ENCODE data around the gene CNPY3. TPM values are rescaled to one million over a fixed set of nuclear protein-coding genes. Genes with fewer than 3 reads are reported as not detected.

Gene CNPY3
- total and polyA plus RNA-seq, 10 of the 15 experiments (the other 5 are each of a cell fraction or from before 2014, with no cell fraction given) = 7.2 to 102 (median 73.6) TPM

DNA sequence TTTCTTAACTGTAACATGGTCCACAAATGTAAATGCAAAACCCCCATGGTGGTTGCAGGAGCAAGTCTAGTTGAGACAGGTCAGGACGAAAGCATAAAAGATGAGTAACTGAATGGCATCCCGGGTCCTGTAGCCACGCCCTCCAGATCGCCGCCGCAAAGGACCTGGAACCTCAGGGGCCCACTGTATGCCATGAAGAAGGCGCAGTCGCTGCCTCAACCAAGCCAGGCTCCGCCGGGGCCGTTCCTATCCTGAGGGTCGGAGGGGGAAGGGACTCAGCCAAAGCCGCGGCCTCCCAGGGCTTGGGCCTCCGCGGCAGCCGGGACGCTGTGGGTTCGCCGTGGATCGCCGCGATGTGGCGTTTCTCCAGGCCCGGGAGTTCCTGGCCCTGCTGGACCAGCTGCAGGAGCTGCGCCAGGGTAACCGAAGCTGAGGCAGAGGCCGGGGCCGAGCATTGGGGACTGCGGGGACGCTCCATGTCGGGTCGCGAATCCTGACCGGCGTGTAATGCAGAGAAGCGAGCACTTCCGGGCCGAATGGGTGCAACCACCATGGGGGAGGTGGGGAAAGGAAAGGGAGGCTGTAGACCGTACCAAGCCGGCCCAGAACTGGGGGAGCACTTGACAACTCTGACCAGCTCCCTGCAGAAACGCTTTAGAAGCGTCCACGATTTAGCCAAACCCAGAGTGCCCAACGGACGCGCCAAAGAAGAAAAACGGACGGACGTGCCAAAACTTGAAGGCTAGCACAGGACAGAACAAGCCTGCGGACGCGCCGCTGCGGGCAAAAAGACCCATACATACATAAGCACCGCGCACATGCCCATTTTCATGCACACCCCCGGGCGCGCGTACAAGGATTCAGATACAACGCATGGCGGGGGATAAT is 38.7 kb upstream of the CNPY3 start (continued):
- TF ChIP-seq ZNF687 (IDR thresholded peaks at IDR 0.05) (peak; percentile 66; the same call in 1 of the 2 replicates), HCFC1 (IDR thresholded peaks at IDR 0.05; ENCODE audit: low read length) (peak; percentile 49), HDGF (IDR thresholded peaks at IDR 0.05) (peak; percentile 94; the same call in 1 of the 2 replicates), ZBTB40 (IDR thresholded peaks at IDR 0.05; ENCODE audit: borderline replicate concordance) (peak; percentile 78; the same call in 1 of the 2 replicates), JUNB (IDR thresholded peaks at IDR 0.05) (no peak), STAT1 (conservative IDR thresholded peaks at IDR 0.05) (peak; percentile 88; the same call in 1 of the 2 replicates), KLF5 (IDR thresholded peaks at IDR 0.05; ENCODE audit: partially characterized antibody) (peak; percentile 97), POLR2AphosphoS5 (IDR thresholded peaks at IDR 0.05; ENCODE audit: low read length) (peak; percentile 97), ETV6 (conservative IDR thresholded peaks at IDR 0.05 in 1 of 2, IDR thresholded peaks at IDR 0.05 in 1 of 2; ENCODE audit: borderline replicate concordance in 1 of 2, low read depth in 1 of 2) (no peak), TCF7 (IDR thresholded peaks at IDR 0.05; ENCODE audit: borderline replicate concordance) (no peak; the same call in 1 of the 2 replicates), CBX3 (IDR thresholded peaks at IDR 0.05; ENCODE audit: borderline replicate concordance, low read depth) (no peak), ZZZ3 (IDR thresholded peaks at IDR 0.05; ENCODE audit: control insufficient read depth, insufficient read length, low read depth) (no peak), NFYB (IDR thresholded peaks at IDR 0.05; ENCODE audit: insufficient read depth, low read depth, low read length) (no peak), ZBED1 (IDR thresholded peaks at IDR 0.05; ENCODE audit: borderline replicate concordance) (no peak), ZNF207 (IDR thresholded peaks at IDR 0.05; ENCODE audit: borderline replicate concordance) (peak; percentile 89; the same call in 1 of the 2 replicates), NR2F1 (conservative IDR thresholded peaks at IDR 0.05) (0 out of 2 replicates have a peak, but pooled peaks have one; percentile 48), ZBTB11 (CRISPR knock-in tag; IDR thresholded peaks at IDR 0.05) (peak; percentile 36; the same call in 1 of the 2 replicates), TBL1XR1 (IDR thresholded peaks at IDR 0.05; ENCODE audit: low read depth, low read length) (no peak)

Data from GM12878 (cell line).